RCC 7860 (cell line): Measurements from ENCODE around the gene SELENON.

ENCODE experiments used
- DNase-seq: peaks from one replicate; pipeline ENCODE4 v3.0.0-alpha.2; 2015; ENCODE audit warnings: low spot score
- FAIRE-seq: peaks from 2 replicates; lab custom pipeline; 2012; peaks lifted over from hg19 to GRCh38; lab: Jason Lieb, UNC

The SELENON gene

GRCh38 chr1:25856856-25857255 is 56.9 kb downstream of the SELENON start:
- no peak for FAIRE-seq

GRCh38 chr1:25858494-25858893 is 58.5 kb downstream of the SELENON start:
- no peak for DNase-seq
- FAIRE-seq = no peak

More at GRCh38 chr1:25856856-25857255, 56.9 kb downstream of the SELENON start:
- DNase-seq = no peak

- DNase-seq = peak; percentile 76
- FAIRE-seq = no peak
These were observed 59.2 kb downstream of the SELENON start, which contains the start of gene AUNIP for GRCh38 chr1:25858906-25859789. Gene AUNIP, minus strand, starts transcription at chr1:25859457. Its CDS starts 100 bp downstream, at chr1:25859357.

- no peak for DNase-seq
- FAIRE-seq = no peak
These were observed 61.6 kb downstream of the SELENON start for GRCh38 chr1:25861316-25862286.

- FAIRE-seq (no peak), DNase-seq (no peak)
These were observed 62.9 kb downstream of the SELENON start for GRCh38 chr1:25862785-25863485.

- DNase-seq (no peak), FAIRE-seq (no peak)
These were observed 63.7 kb downstream of the SELENON start for GRCh38 chr1:25863486-25864262.

GRCh38 chr1:25864434-25864833 is 64.4 kb downstream of the SELENON start:
- no peak for DNase-seq
- no peak for FAIRE-seq

- FAIRE-seq = no peak
- no peak for DNase-seq
These were observed 66.3 kb downstream of the SELENON start for GRCh38 chr1:25866288-25866687.

- DNase-seq = no peak
These were observed 67.4 kb downstream of the SELENON start for GRCh38 chr1:25867210-25867991.

More at GRCh38 chr1:25867210-25867991, 67.4 kb downstream of the SELENON start:
- FAIRE-seq = peak; percentile 20
